Measurements from ENCODE around the gene KIAA2012.

KIAA2012 gene

DNA sequence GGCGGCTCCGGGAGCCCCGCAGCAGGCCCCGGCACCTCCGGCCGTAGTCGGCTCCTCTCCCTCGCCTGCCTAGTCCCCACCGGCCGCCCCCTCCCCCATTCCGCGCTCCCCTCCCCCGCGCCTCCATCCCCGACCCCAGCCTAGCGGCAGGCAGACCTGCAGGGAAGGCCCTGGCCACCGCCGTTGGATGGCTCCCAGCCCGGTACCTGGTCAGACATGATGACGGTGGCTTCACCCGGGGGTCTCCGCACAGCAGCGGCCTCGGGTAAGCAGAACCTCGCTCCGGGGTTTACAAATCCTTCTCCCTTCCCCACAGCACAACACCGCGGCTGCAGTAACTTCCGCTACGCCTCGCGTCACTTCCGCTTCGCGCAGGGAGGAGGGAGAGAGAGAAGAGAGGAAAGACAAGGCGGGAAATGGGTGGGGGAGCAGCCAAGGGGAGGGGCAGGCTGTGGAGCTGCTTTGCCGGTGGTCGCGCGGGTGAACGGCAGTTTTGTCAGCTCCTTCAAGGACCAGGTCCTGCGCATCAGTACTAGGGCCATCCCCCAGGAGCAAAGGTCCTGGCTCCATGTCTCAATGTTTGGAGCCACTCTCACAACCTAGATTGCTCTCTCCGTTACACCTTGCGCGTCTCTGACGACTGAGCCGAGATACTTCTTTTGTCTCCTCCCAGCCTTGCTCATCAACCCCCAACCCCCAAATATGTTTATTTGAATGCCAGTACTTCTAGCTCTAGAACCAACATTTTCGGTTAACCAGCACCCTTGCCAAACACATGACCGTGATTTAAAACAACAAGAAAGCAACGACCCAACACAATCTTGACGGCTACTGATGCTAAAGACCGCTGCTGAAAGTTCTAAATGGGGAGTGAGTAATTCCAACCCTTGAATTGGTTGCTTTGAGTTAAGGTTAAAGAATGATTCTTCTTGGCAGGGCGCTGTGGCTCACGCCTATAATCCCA, 165.5 kb downstream of the KIAA2012 start, which contains the start of gene SUMO1 (continued):
- no peak for TF ChIP-seq ZNF354C (tag by site-specific recombination; IDR thresholded peaks at IDR 0.05; ENCODE audit: borderline replicate concordance, low read depth)
- TF ChIP-seq ZNF701 (tag by site-specific recombination; IDR thresholded peaks at IDR 0.05), result no peak
- TF ChIP-seq, protein P1, sequence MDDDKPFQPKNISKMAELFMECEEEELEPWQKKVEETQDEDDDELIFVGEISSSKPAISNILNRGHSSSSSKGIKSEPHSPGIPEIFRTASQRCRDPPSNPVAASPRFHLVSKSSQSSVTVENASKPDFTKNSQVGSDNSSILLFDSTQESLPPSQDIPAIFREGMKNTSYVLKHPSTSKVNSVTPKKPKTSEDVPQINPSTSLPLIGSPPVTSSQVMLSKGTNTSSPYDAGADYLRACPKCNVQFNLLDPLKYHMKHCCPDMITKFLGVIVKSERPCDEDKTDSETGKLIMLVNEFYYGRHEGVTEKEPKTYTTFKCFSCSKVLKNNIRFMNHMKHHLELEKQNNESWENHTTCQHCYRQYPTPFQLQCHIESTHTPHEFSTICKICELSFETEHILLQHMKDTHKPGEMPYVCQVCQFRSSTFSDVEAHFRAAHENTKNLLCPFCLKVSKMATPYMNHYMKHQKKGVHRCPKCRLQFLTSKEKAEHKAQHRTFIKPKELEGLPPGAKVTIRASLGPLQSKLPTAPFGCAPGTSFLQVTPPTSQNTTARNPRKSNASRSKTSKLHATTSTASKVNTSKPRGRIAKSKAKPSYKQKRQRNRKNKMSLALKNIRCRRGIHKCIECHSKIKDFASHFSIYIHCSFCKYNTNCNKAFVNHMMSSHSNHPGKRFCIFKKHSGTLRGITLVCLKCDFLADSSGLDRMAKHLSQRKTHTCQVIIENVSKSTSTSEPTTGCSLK (tag by site-specific recombination; IDR thresholded peaks at IDR 0.05), result no peak
- no peak for TF ChIP-seq ZNF544 (tag by site-specific recombination; IDR thresholded peaks at IDR 0.05)
- no peak for TF ChIP-seq ZNF23 (tag by site-specific recombination; IDR thresholded peaks at IDR 0.05; ENCODE audit: borderline replicate concordance)
- no peak for TF ChIP-seq ZNF777 (tag by site-specific recombination; IDR thresholded peaks at IDR 0.05; ENCODE audit: borderline replicate concordance)
- TF ChIP-seq BCL11B (tag by site-specific recombination; IDR thresholded peaks at IDR 0.05; ENCODE audit: low read depth), result no peak
- TF ChIP-seq, protein P2, sequence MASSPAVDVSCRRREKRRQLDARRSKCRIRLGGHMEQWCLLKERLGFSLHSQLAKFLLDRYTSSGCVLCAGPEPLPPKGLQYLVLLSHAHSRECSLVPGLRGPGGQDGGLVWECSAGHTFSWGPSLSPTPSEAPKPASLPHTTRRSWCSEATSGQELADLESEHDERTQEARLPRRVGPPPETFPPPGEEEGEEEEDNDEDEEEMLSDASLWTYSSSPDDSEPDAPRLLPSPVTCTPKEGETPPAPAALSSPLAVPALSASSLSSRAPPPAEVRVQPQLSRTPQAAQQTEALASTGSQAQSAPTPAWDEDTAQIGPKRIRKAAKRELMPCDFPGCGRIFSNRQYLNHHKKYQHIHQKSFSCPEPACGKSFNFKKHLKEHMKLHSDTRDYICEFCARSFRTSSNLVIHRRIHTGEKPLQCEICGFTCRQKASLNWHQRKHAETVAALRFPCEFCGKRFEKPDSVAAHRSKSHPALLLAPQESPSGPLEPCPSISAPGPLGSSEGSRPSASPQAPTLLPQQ (tag by site-specific recombination; IDR thresholded peaks at IDR 0.05), result peak; percentile 42; the same call in 1 of the 2 replicates
- peak; percentile 79 for TF ChIP-seq SP2 (tag by site-specific recombination; IDR thresholded peaks at IDR 0.05)
- 0 out of 2 replicates have a peak, but pooled peaks have one; percentile 23 for TF ChIP-seq ZNF596 (tag by site-specific recombination; IDR thresholded peaks at IDR 0.05)
- peak; percentile 32; the same call in 1 of the 2 replicates for TF ChIP-seq GLIS2 (tag by site-specific recombination; IDR thresholded peaks at IDR 0.05)
- TF ChIP-seq, protein P3, sequence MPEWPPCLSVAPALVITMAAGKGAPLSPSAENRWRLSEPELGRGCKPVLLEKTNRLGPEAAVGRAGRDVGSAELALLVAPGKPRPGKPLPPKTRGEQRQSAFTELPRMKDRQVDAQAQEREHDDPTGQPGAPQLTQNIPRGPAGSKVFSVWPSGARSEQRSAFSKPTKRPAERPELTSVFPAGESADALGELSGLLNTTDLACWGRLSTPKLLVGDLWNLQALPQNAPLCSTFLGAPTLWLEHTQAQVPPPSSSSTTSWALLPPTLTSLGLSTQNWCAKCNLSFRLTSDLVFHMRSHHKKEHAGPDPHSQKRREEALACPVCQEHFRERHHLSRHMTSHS (tag by site-specific recombination; IDR thresholded peaks at IDR 0.05), result no peak
- TF ChIP-seq, protein P4, sequence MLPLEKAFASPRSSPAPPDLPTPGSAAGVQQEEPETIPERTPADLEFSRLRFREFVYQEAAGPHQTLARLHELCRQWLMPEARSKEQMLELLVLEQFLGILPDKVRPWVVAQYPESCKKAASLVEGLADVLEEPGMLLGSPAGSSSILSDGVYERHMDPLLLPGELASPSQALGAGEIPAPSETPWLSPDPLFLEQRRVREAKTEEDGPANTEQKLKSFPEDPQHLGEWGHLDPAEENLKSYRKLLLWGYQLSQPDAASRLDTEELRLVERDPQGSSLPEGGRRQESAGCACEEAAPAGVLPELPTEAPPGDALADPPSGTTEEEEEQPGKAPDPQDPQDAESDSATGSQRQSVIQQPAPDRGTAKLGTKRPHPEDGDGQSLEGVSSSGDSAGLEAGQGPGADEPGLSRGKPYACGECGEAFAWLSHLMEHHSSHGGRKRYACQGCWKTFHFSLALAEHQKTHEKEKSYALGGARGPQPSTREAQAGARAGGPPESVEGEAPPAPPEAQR (tag by site-specific recombination; IDR thresholded peaks at IDR 0.05), result no peak
- peak; percentile 71; the same call in 1 of the 2 replicates for TF ChIP-seq ZXDB (tag by site-specific recombination; IDR thresholded peaks at IDR 0.05)
- TF ChIP-seq, protein P5, sequence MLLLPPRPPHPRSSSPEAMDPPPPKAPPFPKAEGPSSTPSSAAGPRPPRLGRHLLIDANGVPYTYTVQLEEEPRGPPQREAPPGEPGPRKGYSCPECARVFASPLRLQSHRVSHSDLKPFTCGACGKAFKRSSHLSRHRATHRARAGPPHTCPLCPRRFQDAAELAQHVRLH (tag by site-specific recombination; IDR thresholded peaks at IDR 0.05), result no peak
- peak; percentile 43; the same call in 1 of the 2 replicates for TF ChIP-seq ZNF76 (tag by site-specific recombination; IDR thresholded peaks at IDR 0.05; ENCODE audit: borderline replicate concordance, low read depth)
- no peak for TF ChIP-seq ZFP3 (tag by site-specific recombination; IDR thresholded peaks at IDR 0.05; ENCODE audit: low read depth)
- TF ChIP-seq ZNF335 (tag by site-specific recombination; conservative IDR thresholded peaks at IDR 0.05), result peak; percentile 68
- TF ChIP-seq, protein P6, sequence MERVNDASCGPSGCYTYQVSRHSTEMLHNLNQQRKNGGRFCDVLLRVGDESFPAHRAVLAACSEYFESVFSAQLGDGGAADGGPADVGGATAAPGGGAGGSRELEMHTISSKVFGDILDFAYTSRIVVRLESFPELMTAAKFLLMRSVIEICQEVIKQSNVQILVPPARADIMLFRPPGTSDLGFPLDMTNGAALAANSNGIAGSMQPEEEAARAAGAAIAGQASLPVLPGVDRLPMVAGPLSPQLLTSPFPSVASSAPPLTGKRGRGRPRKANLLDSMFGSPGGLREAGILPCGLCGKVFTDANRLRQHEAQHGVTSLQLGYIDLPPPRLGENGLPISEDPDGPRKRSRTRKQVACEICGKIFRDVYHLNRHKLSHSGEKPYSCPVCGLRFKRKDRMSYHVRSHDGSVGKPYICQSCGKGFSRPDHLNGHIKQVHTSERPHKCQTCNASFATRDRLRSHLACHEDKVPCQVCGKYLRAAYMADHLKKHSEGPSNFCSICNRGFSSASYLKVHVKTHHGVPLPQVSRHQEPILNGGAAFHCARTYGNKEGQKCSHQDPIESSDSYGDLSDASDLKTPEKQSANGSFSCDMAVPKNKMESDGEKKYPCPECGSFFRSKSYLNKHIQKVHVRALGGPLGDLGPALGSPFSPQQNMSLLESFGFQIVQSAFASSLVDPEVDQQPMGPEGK (tag by site-specific recombination; IDR thresholded peaks at IDR 0.05), result peak; percentile 60; the same call in 1 of the 2 replicates
- no peak for TF ChIP-seq ZNF530 (tag by site-specific recombination; IDR thresholded peaks at IDR 0.05; ENCODE audit: low read depth)
- TF ChIP-seq KLF16 (tag by site-specific recombination; IDR thresholded peaks at IDR 0.05), result no peak
- TF ChIP-seq, protein P7, sequence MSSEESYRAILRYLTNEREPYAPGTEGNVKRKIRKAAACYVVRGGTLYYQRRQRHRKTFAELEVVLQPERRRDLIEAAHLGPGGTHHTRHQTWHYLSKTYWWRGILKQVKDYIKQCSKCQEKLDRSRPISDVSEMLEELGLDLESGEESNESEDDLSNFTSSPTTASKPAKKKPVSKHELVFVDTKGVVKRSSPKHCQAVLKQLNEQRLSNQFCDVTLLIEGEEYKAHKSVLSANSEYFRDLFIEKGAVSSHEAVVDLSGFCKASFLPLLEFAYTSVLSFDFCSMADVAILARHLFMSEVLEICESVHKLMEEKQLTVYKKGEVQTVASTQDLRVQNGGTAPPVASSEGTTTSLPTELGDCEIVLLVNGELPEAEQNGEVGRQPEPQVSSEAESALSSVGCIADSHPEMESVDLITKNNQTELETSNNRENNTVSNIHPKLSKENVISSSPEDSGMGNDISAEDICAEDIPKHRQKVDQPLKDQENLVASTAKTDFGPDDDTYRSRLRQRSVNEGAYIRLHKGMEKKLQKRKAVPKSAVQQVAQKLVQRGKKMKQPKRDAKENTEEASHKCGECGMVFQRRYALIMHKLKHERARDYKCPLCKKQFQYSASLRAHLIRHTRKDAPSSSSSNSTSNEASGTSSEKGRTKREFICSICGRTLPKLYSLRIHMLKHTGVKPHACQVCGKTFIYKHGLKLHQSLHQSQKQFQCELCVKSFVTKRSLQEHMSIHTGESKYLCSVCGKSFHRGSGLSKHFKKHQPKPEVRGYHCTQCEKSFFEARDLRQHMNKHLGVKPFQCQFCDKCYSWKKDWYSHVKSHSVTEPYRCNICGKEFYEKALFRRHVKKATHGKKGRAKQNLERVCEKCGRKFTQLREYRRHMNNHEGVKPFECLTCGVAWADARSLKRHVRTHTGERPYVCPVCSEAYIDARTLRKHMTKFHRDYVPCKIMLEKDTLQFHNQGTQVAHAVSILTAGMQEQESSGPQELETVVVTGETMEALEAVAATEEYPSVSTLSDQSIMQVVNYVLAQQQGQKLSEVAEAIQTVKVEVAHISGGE (tag by site-specific recombination; conservative IDR thresholded peaks at IDR 0.05; ENCODE audit: low read depth), result peak; percentile 93
- TF ChIP-seq SALL2 (tag by site-specific recombination; IDR thresholded peaks at IDR 0.05; ENCODE audit: borderline replicate concordance), result no peak
- 0 out of 2 replicates have a peak, but pooled peaks have one; percentile 43 for TF ChIP-seq ZEB2 (tag by site-specific recombination; IDR thresholded peaks at IDR 0.05)
- no peak for TF ChIP-seq ZNF660 (tag by site-specific recombination; IDR thresholded peaks at IDR 0.05)
- no peak for TF ChIP-seq ZFP41 (tag by site-specific recombination; IDR thresholded peaks at IDR 0.05; ENCODE audit: borderline replicate concordance)
